Smooth muscle cell of the coronary artery (primary cell): ENCODE data around the gene GOLGA8F. TPM values are rescaled to one million over a fixed set of nuclear protein-coding genes. Genes with fewer than 3 reads are reported as not detected.

Experiments
- total RNA-seq: library from RNA; depleted of rRNA; stranded (reverse); fragments of >200 nt; gene quantifications from 2 replicates; pipeline ENCODE4 v1.2.3, GENCODE V29; 2014; ENCODE audit warnings: low replicate concordance

Gene GOLGA8F, protein sequence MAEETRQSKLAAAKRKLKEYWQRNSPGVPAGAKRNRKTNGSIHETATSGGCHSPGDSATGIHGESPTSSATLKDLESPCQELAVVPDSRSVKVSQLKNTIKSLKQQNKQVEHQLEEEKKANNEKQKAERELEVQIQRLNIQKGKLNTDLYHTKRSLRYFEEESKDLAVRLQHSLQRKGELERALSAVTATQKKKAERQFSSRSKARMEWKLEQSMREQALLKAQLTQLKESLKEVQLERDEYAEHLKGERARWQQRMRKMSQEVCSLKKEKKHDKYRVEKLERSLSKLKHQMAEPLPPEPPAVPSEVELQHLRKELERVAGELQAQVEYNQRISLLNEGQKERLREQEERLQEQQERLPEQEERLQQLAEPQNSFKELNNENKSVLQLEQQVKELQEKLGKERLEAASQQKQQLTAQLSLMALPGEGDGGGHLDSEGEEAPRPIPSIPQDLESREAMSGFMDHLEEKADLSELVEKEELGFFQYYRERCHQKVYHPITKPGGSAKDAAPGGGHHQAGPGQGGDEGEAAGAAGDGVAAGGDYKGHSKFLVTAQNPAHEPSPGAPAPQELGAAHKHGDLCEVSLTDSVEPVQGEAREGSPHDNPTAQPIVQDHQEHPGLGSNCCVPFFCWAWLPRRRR
- total RNA-seq: not detected in 2 replicates

DNA sequence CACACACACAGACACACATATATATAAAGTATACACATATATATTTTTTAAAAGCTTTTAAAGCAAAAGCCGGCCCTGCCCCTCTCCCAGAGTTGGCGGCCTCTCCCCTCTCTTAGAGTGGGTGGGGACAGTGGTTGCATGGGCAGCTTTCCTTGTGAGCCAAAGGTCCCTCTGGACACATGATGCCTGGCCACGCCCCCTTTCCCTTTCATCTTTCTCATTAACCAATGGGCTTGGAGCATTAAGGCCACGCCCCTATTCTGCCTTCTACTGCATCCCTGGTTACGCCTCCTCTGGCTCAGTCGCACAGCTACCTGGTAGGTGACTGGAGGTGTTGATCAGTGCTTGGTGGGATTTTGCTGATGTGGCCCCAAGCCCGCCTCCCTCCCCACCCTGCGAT lies at the start of gene GOLGA8F:
Gene GOLGA8F (plus strand): TSS at position 301 of the 400 bp plus-strand sequence. CDS start 98 bp downstream, at position 399.

DNA sequence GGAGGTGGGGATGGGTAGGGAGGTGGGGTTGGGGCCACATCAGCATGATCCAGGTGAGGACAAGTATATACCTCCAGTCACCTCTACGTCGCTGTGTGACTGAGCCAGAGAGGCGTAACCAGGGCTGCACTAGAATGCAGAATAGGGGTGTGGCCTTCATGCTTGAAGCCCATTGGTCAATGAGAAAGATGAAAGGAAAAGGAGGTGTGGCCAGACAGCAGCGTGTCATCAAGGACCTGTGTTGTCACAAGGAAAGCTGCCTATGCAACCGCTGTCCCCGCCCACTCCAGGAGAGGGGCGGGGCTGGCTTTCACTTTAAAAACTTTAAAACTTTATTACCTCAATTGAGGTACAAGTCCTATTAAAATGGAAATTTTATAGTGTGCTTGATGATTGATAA lies 20.5 kb upstream of the GOLGA8F start, which contains the start of gene GOLGA6L24:
Gene GOLGA6L24 (minus strand): TSS at position 101 of the 400 bp plus-strand sequence. CDS start 61 bp downstream, at position 40.

Other genes with a start within 250 kb of the GOLGA8F start
- gene HERC2, start 56.5 kb upstream of the GOLGA8F start, total RNA-seq: 35.2 and 45.7 TPM in 2 replicates
- not detected in 2 replicates for gene GOLGA6L24, start 20.6 kb upstream of the GOLGA8F start, total RNA-seq
- gene GOLGA8G, start 154.3 kb downstream of the GOLGA8F start, total RNA-seq: not detected in 2 replicates
- gene GOLGA6L25, start 174.9 kb downstream of the GOLGA8F start, total RNA-seq: not detected in 2 replicates